Fibroblast of mammary gland (primary cell): ENCODE results near the gene NSL1.

Source experiments
- DNase-seq: peaks from one replicate; pipeline ENCODE4 v3.0.0-alpha.2; 2010; ENCODE audit warnings: low read depth
- H3K4me3 ChIP-seq: 2 replicates; pipeline ENCODE4 v1.5.1; 2011; ENCODE audit warnings: low read depth, mild to moderate bottlenecking, low read length, moderate library complexity; ENCODE audit not compliant: control insufficient read depth
- CTCF ChIP-seq: conservative IDR thresholded peaks from 2 replicates; pipeline ENCODE4 v1.5.1; 2011; ENCODE audit warnings: low read depth, low read length, inconsistent platforms; ENCODE audit not compliant: control insufficient read depth, insufficient read depth

The NSL1 gene

GRCh38 chr1:212678456-212679410, 112.8 kb downstream of the NSL1 start:
- H3K4me3 ChIP-seq: no peak overlapping the region
- DNase-seq: no peak
- no peak for TF ChIP-seq CTCF

- H3K4me3 ChIP-seq: no peak overlapping the region
- DNase-seq: no peak
- TF ChIP-seq CTCF: no peak
These were observed 114.0 kb downstream of the NSL1 start for GRCh38 chr1:212677573-212677972.

GRCh38 chr1:212677136-212677535, 114.4 kb downstream of the NSL1 start:
- no peak for TF ChIP-seq CTCF
- no peak for DNase-seq
- no peak overlapping the region for H3K4me3 ChIP-seq
